HPDE6-E6E7 (cell line): ENCODE results near the gene SPOPL.
"Not testable (repeated sequence)": the region's sequence is repeated elsewhere in the genome, so short reads cannot be mapped to it uniquely, and the experiment has no call there.

Experiments
- DNase-seq: peaks from one replicate; pipeline ENCODE4 v3.0.0; 2011; ENCODE audit warnings: missing footprints; ENCODE audit errors: extremely low spot score

The SPOPL gene

GRCh38 chr2:138501425-138502254, at the start of gene SPOPL:
SPOPL (plus strand) TSS chr2:138501770; CDS start chr2:138550217, 48,447 bp downstream.
- DNase-seq: peak; percentile 94

GRCh38 chr2:138452324-138452723, 49.2 kb upstream of the SPOPL start:
- DNase-seq: no peak

- no peak for DNase-seq
These were observed 47.8 kb upstream of the SPOPL start for GRCh38 chr2:138453815-138454214.

- no peak for DNase-seq
These were observed 46.8 kb upstream of the SPOPL start for GRCh38 chr2:138454761-138455160.

- DNase-seq: no peak
These were observed 46.3 kb upstream of the SPOPL start for GRCh38 chr2:138455275-138455674.

- DNase-seq: no peak
These were observed 45.9 kb upstream of the SPOPL start for GRCh38 chr2:138455691-138456090.

- not testable (repeated sequence) for DNase-seq
These were observed 38.9 kb upstream of the SPOPL start for GRCh38 chr2:138462689-138463088.

GRCh38 chr2:138468617-138469016, 33.0 kb upstream of the SPOPL start:
- DNase-seq: no peak

GRCh38 chr2:138469411-138469810, 32.2 kb upstream of the SPOPL start:
- no peak for DNase-seq

- no peak for DNase-seq
These were observed 30.6 kb upstream of the SPOPL start for GRCh38 chr2:138470941-138471340.

GRCh38 chr2:138474100-138474825, 27.3 kb upstream of the SPOPL start:
- DNase-seq: no peak

- no peak for DNase-seq
These were observed 26.2 kb upstream of the SPOPL start for GRCh38 chr2:138475277-138475776.

- no peak for DNase-seq
These were observed 25.4 kb upstream of the SPOPL start for GRCh38 chr2:138476186-138476585.

GRCh38 chr2:138476940-138477339, 24.6 kb upstream of the SPOPL start:
- DNase-seq: no peak

GRCh38 chr2:138482796-138483195, 18.8 kb upstream of the SPOPL start:
- not testable (repeated sequence) for DNase-seq

GRCh38 chr2:138485019-138485418, 16.6 kb upstream of the SPOPL start:
- no peak for DNase-seq

GRCh38 chr2:138486363-138487198, 15.0 kb upstream of the SPOPL start:
- no peak for DNase-seq

GRCh38 chr2:138490673-138491494, 10.7 kb upstream of the SPOPL start:
- DNase-seq: no peak

- DNase-seq: no peak
These were observed 10.1 kb upstream of the SPOPL start for GRCh38 chr2:138491495-138491862.

GRCh38 chr2:138492160-138492559, 9.4 kb upstream of the SPOPL start:
- DNase-seq: no peak

GRCh38 chr2:138493334-138493733, 8.2 kb upstream of the SPOPL start:
- DNase-seq: no peak
